ENCODE results near the gene SRRM1. TPM values are rescaled to one million over a fixed set of nuclear protein-coding genes. Genes with fewer than 3 reads are reported as not detected.

SRRM1 gene
- total RNA-seq, 1 experiment from 2014 or later = 124 TPM

DNA sequence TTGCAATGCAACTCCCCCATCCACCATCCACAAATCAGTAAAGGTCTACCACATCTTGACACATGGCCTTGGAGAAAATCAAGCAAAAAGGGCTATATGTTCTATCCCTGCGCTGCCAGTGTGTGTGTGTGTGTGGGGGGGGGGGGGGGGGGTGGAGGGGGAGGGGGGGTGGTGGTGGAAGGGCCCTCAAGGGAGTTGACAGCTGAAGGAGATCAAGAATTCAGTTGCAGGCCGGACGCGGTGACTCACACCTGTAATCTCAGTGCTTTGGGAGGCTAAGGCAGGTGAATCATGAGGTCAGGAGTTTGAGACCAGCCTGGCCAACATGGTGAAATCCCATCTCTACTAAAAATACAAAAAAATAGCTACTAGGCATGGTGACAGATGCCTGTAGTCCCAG is 64.6 kb downstream of the SRRM1 start:
- TF ChIP-seq, protein P1, sequence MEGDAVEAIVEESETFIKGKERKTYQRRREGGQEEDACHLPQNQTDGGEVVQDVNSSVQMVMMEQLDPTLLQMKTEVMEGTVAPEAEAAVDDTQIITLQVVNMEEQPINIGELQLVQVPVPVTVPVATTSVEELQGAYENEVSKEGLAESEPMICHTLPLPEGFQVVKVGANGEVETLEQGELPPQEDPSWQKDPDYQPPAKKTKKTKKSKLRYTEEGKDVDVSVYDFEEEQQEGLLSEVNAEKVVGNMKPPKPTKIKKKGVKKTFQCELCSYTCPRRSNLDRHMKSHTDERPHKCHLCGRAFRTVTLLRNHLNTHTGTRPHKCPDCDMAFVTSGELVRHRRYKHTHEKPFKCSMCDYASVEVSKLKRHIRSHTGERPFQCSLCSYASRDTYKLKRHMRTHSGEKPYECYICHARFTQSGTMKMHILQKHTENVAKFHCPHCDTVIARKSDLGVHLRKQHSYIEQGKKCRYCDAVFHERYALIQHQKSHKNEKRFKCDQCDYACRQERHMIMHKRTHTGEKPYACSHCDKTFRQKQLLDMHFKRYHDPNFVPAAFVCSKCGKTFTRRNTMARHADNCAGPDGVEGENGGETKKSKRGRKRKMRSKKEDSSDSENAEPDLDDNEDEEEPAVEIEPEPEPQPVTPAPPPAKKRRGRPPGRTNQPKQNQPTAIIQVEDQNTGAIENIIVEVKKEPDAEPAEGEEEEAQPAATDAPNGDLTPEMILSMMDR (conservative IDR thresholded peaks at IDR 0.05) = no peak
- no peak for TF ChIP-seq EZH2 (IDR thresholded peaks at IDR 0.05; ENCODE audit: low read depth)
- peaks cover 18% of the 10 kb centered on the region; the same call in 1 of the 2 replicates for H3F3A ChIP-seq (ENCODE audit: insufficient read depth, low read depth)
- no peak overlapping the region for H2AFZ ChIP-seq
- no peaks in the 10 kb centered on the region for H4K20me1 ChIP-seq (ENCODE audit: insufficient read depth)
- no peak overlapping the region for H3K4me3 ChIP-seq
- no peak for DNase-seq
- no peaks in the 10 kb centered on the region for H3K9me2 ChIP-seq (ENCODE audit: insufficient read depth)
- ChIA-PET CTCF (no interaction called here), POLR2A (ENCODE audit: unreplicated experiment) (no interaction called here)
- peaks cover 9% of the 10 kb centered on the region for H3K4me1 ChIP-seq (replicated peaks; ENCODE audit: insufficient read depth)
- intact Hi-C loops (cut with micrococcal nuclease; ENCODE audit: unreplicated experiment) = no loop called here
- BruUV-seq (replicated peaks) = no TSS peak
- H3K9me3 ChIP-seq (ENCODE audit: insufficient read depth, low read depth) = no peaks in the 10 kb centered on the region
- no peak overlapping the region for H3K4me2 ChIP-seq
- no peak overlapping the region for H3K27ac ChIP-seq
- H3K79me2 ChIP-seq (ENCODE audit: low read depth) = no peaks in the 10 kb centered on the region
- H3K36me3 ChIP-seq (ENCODE audit: low read depth) = no peaks in the 10 kb centered on the region
- no peaks in the 10 kb centered on the region for H3K27me3 ChIP-seq (ENCODE audit: insufficient read depth, low read depth)

DNA sequence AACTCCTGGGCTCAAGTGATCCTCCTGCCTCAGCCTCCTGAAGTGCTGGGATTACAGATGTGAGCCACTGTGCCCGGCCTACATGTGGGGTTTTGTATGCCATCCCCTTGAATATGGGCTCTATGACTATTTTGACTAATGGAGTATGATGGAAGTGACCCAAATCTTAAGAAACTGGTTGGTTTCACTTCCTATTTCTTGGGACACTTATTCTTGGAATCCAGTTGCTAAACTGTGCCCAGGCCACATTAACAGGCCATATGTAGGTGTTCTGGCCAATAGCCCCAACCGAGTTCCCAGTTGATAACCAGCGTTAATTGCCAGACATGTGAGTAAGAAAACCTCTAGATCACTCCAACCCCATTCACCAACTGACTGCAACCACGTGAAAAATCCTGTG is 65.8 kb downstream of the SRRM1 start:
- POLR2A ChIA-PET (ENCODE audit: unreplicated experiment) = interaction anchor here (0.7 kb wide), 1 partner anchor 25 kb away, joined by 7 read pairs; no protein-coding TSS in a partner anchor
- no peaks in the 10 kb centered on the region for H3K9me2 ChIP-seq (ENCODE audit: insufficient read depth)
- H3K4me3 ChIP-seq = no peak overlapping the region
- H3F3A ChIP-seq (ENCODE audit: insufficient read depth, low read depth) = peaks cover 18% of the 10 kb centered on the region; the same call in 1 of the 2 replicates
- TF ChIP-seq, protein P1 (conservative IDR thresholded peaks at IDR 0.05) = no peak
- TF ChIP-seq EZH2 (IDR thresholded peaks at IDR 0.05; ENCODE audit: low read depth) = no peak
- H3K79me2 ChIP-seq (ENCODE audit: low read depth) = no peaks in the 10 kb centered on the region
- no peaks in the 10 kb centered on the region for H3K9me3 ChIP-seq (ENCODE audit: insufficient read depth, low read depth)
- no peak overlapping the region for H2AFZ ChIP-seq
- BruUV-seq (replicated peaks) = no TSS peak
- no peak overlapping the region for H3K4me2 ChIP-seq
- intact Hi-C loops (cut with micrococcal nuclease; ENCODE audit: unreplicated experiment) = no loop called here
- H4K20me1 ChIP-seq (ENCODE audit: insufficient read depth) = no peaks in the 10 kb centered on the region
- CTCF ChIA-PET = no interaction called here
- no peaks in the 10 kb centered on the region for H3K36me3 ChIP-seq (ENCODE audit: low read depth)
- H3K27me3 ChIP-seq (ENCODE audit: insufficient read depth, low read depth) = no peaks in the 10 kb centered on the region
- H3K27ac ChIP-seq = no peak overlapping the region
- no peak for DNase-seq
- peaks cover 16% of the 10 kb centered on the region for H3K4me1 ChIP-seq (replicated peaks; ENCODE audit: insufficient read depth)

DNA sequence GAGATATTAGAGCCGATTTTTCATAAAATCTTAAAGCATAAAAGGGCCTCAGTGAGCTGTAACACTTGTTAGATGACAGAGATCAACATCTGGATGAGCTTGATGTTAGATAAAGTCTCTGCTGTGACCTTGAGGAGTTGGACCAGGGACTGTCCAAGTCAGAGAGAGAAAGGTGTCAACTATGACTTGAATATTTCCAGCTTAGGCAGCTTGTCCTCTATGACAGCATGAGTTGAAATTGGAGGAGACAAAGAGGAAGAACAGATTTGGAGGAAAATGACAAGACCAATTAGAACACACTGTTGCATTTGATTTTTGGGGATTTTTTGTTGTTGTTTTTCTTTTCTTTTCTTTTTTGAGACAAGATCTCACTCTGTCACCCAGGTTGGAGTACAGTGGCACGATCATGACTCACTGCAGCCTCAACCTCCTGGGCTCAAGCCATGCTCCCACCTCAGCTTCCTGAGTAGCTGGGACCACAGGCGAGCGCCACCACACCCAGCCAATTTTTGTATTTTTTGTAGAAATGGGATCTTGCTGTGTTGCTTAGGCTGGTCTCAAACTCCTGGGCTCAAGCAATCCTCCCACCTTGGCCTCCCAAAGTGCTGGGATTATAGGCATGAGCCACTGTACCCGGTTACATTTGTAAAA is 66.8 kb downstream of the SRRM1 start:
- H3K9me2 ChIP-seq (ENCODE audit: insufficient read depth) = no peaks in the 10 kb centered on the region
- peaks cover 14% of the 10 kb centered on the region; the same call in 1 of the 2 replicates for H3F3A ChIP-seq (ENCODE audit: insufficient read depth, low read depth)
- H4K20me1 ChIP-seq (ENCODE audit: insufficient read depth) = no peaks in the 10 kb centered on the region
- H2AFZ ChIP-seq = no peak overlapping the region
- POLR2A ChIA-PET (ENCODE audit: unreplicated experiment) = no interaction called here
- no peaks in the 10 kb centered on the region for H3K36me3 ChIP-seq (ENCODE audit: low read depth)
- DNase-seq = no peak
- no TSS peak for BruUV-seq (replicated peaks)
- CTCF ChIA-PET = no interaction called here
- TF ChIP-seq, protein P1 (conservative IDR thresholded peaks at IDR 0.05) = no peak
- TF ChIP-seq EZH2 (IDR thresholded peaks at IDR 0.05; ENCODE audit: low read depth) = no peak
- no peaks in the 10 kb centered on the region for H3K27me3 ChIP-seq (ENCODE audit: insufficient read depth, low read depth)
- H3K4me1 ChIP-seq (replicated peaks; ENCODE audit: insufficient read depth) = peaks cover 16% of the 10 kb centered on the region
- no peak overlapping the region for H3K4me2 ChIP-seq
- no peak overlapping the region for H3K27ac ChIP-seq
- intact Hi-C loops (cut with micrococcal nuclease; ENCODE audit: unreplicated experiment) = no loop called here
- no peaks in the 10 kb centered on the region for H3K79me2 ChIP-seq (ENCODE audit: low read depth)
- H3K4me3 ChIP-seq = no peak overlapping the region
- no peaks in the 10 kb centered on the region for H3K9me3 ChIP-seq (ENCODE audit: insufficient read depth, low read depth)
